ENCODE data around the gene SLC19A1.

GRCh38 chr21:45552696-45553391, 10.6 kb upstream of the SLC19A1 start:
- no peak for TF ChIP-seq RAD21 (IDR thresholded peaks at IDR 0.05)
- no peak for TF ChIP-seq CTCF (IDR thresholded peaks at IDR 0.05; ENCODE audit: low read depth, low read length, missing input control)
- no peak for TF ChIP-seq YY1 (IDR thresholded peaks at IDR 0.05)
- TF ChIP-seq MAX (IDR thresholded peaks at IDR 0.05): no peak
- TF ChIP-seq REST (IDR thresholded peaks at IDR 0.05): no peak
- no peak for TF ChIP-seq TAF1 (conservative IDR thresholded peaks at IDR 0.05)
- no peak for TF ChIP-seq NR2F2 (IDR thresholded peaks at IDR 0.05)
- no peak for TF ChIP-seq EGR1 (IDR thresholded peaks at IDR 0.05; ENCODE audit: low read depth in 2 of 2)
- TF ChIP-seq HNF4A (conservative IDR thresholded peaks at IDR 0.05): peak in 1 of 2 donors; percentile 40
- TF ChIP-seq ATF3 (IDR thresholded peaks at IDR 0.05): no peak
- TF ChIP-seq RXRA (IDR thresholded peaks at IDR 0.05): no peak
- TF ChIP-seq SP1 (IDR thresholded peaks at IDR 0.05): no peak
- no peak for TF ChIP-seq ZBTB33 (IDR thresholded peaks at IDR 0.05)
